HFFc6 (cell line): Measurements from ENCODE around the gene EDEM2. TPM values are rescaled to one million over a fixed set of nuclear protein-coding genes. Genes with fewer than 3 reads are reported as not detected.
"Not testable (repeated sequence)": the region's sequence is repeated elsewhere in the genome, so short reads cannot be mapped to it uniquely, and the experiment has no call there.

Experiments used
- DNase-seq: peaks from one replicate; pipeline ENCODE4 v3.0.0-alpha.2; 2018
- H3K27ac Mint-ChIP-seq: 2 replicates; pipeline ENCODE4 v1.8.0; 2020; ENCODE audit warnings: mild to moderate bottlenecking, mixed read lengths
- H3K27me3 Mint-ChIP-seq: 2 replicates; pipeline ENCODE4 v1.8.0; 2021; ENCODE audit warnings: mild to moderate bottlenecking, moderate library complexity, mixed read lengths; ENCODE audit not compliant: insufficient read depth
- H3K36me3 Mint-ChIP-seq: 2 replicates; pipeline ENCODE4 v1.8.0; 2021; ENCODE audit warnings: low read depth, mixed read lengths
- H3K4me1 Mint-ChIP-seq: 2 replicates; pipeline ENCODE4 v1.8.0; 2020; ENCODE audit warnings: low read depth, mixed read lengths
- H3K4me3 Mint-ChIP-seq: 2 replicates; pipeline ENCODE4 v1.8.0; 2020; ENCODE audit warnings: mild to moderate bottlenecking, moderate library complexity, mixed read lengths
- H3K9me3 Mint-ChIP-seq: 2 replicates; pipeline ENCODE4 v1.8.0; 2020; ENCODE audit warnings: mild to moderate bottlenecking, mixed read lengths
- long read RNA-seq: library from polyadenylated mRNA; unstranded; transcript quantifications from one replicate; pipeline ENCODE4 v2.0.0, GENCODE V29; 2019
- total RNA-seq, 6 experiments: library from RNA; stranded (reverse); fragmentation: NEBNext Ultra II Directional; extraction: Animal tissue kit (Norgen Biotek cat#: 25700); gene quantifications; 2 replicates in 1 of 6; 3 replicates in 5 of 6; pipeline ENCODE4 v1.2.3, GENCODE V29; 2021
- TF ChIP-seq, protein P1 (sequence below): fragments of 200-600 bp; sonication (generic); IDR thresholded peaks from 2 replicates; pipeline ENCODE4 v1.5.0; 2021; ENCODE audit warnings: antibody characterized with exemption, mild to moderate bottlenecking

Gene EDEM2, protein sequence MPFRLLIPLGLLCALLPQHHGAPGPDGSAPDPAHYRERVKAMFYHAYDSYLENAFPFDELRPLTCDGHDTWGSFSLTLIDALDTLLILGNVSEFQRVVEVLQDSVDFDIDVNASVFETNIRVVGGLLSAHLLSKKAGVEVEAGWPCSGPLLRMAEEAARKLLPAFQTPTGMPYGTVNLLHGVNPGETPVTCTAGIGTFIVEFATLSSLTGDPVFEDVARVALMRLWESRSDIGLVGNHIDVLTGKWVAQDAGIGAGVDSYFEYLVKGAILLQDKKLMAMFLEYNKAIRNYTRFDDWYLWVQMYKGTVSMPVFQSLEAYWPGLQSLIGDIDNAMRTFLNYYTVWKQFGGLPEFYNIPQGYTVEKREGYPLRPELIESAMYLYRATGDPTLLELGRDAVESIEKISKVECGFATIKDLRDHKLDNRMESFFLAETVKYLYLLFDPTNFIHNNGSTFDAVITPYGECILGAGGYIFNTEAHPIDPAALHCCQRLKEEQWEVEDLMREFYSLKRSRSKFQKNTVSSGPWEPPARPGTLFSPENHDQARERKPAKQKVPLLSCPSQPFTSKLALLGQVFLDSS
- 10 to 100 TPM; 29.5 to 33.3 (median 32.0) TPM for total RNA-seq
- long read RNA-seq, transcript EDEM2-202 (11 exons, 1,919 nt) = major isoform, 40 of 63 reads
- long read RNA-seq, partial matches to known transcripts = 4 of 63 reads
- long read RNA-seq, other reads (novel, unspliced or antisense) = 18 of 63 reads

DNA sequence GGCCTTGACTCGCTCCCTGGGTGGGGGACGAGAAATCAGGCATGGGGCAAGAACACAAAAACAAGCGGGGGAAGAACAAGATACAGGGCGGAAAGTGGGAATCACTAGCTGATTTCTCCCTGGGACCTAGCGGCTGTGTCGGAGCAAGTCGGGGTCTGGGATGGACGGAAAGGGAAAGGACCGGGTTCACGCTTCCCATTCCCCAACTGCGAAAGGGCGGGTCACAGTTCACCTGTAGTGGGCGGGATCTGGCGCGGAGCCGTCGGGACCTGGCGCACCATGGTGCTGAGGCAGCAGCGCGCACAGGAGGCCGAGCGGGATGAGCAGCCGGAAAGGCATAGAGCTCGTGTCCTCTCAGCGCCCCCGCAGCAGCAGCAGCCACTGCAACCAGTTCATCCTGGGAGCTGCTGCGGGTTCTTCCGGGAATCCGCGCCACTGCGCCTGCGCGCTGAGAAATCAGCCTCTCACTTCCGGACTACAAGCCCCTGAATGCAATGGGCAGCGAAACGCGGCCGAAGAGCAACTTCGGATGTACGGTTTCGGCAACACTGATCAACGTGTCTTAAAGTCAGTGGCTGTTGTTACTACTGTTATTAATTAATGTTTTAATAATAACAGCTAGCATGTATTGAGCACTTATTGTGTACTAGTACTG, at the start of gene EDEM2:
TSS of gene EDEM2 (minus strand) at position 417 of the 655 bp plus-strand sequence. CDS start at position 339, 78 bp downstream.
- DNase-seq = peak; percentile 96
- no peaks in the 10 kb centered on the region for H3K27me3 Mint-ChIP-seq
- H3K27ac Mint-ChIP-seq = peak within 1 kb of the TSS; percentile 95
- no peaks in the 10 kb centered on the region for H3K36me3 Mint-ChIP-seq
- peaks cover 40% of the 10 kb centered on the region for H3K4me1 Mint-ChIP-seq
- H3K9me3 Mint-ChIP-seq = no peaks in the 10 kb centered on the region
- H3K4me3 Mint-ChIP-seq = peak within 1 kb of the TSS; percentile 98
- TF ChIP-seq, protein P1, sequence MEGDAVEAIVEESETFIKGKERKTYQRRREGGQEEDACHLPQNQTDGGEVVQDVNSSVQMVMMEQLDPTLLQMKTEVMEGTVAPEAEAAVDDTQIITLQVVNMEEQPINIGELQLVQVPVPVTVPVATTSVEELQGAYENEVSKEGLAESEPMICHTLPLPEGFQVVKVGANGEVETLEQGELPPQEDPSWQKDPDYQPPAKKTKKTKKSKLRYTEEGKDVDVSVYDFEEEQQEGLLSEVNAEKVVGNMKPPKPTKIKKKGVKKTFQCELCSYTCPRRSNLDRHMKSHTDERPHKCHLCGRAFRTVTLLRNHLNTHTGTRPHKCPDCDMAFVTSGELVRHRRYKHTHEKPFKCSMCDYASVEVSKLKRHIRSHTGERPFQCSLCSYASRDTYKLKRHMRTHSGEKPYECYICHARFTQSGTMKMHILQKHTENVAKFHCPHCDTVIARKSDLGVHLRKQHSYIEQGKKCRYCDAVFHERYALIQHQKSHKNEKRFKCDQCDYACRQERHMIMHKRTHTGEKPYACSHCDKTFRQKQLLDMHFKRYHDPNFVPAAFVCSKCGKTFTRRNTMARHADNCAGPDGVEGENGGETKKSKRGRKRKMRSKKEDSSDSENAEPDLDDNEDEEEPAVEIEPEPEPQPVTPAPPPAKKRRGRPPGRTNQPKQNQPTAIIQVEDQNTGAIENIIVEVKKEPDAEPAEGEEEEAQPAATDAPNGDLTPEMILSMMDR = no peak

DNA sequence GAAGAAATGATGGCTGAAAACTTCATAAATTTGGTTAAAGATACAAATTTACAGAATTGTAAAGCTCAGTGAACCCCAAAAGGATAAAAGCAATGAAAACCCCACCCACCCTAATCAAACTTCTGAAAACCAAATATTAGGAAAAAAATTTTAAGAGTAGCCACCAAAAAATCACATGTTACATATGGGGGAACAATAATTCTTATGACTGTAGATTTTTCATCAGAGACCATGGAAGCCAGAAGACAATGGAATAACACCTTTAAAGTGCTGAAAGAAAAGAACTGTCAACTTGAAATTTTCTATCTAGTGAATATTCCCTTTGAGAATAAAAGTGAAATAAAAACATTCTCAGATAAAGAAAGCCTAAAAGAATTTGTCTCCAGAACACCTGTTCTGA, 49.2 kb upstream of the EDEM2 start:
- H3K27ac Mint-ChIP-seq = no peak overlapping the region
- no peaks in the 10 kb centered on the region for H3K27me3 Mint-ChIP-seq
- H3K9me3 Mint-ChIP-seq = peaks cover 46% of the 10 kb centered on the region
- peaks cover 30% of the 10 kb centered on the region for H3K4me1 Mint-ChIP-seq
- H3K4me3 Mint-ChIP-seq = no peak overlapping the region
- H3K36me3 Mint-ChIP-seq = peaks cover 28% of the 10 kb centered on the region
- TF ChIP-seq, protein P1 = no peak
- DNase-seq = no peak

DNA sequence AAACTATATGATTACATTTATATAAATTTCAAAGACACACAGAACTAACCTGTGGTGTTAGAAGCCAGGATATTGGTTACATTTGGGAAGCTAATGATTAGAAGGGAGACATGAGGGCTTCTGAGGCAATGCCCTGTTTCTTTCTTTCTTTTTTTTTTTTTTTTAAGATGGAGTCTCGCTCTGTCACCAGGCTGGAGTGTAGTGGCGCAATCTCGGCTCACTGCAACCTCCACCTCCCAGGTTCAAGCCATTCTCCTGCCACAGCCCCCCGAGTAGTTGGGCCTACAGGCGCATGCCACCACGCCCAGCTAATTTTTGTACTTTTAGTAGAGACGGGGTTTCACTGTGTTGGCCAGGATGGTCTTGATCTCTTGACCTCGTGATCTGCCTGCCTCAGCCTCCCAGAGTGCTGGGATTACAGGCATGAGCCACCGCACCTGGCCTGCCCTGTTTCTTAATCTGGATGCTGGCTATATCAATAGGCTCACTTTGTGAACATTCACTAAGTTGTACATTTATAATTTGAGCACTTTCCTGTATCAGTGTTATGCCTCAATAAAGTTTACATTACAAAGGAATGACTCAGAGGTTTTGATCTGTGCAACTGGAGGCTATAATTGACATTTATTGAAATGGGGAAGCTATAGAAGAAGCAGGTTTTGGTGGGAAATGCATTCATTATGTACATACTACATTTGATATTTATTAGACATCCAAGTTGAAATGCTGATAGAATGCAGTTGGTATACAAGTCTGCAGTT, 46.1 kb upstream of the EDEM2 start:
- not testable (repeated sequence) for H3K27me3 Mint-ChIP-seq

DNA sequence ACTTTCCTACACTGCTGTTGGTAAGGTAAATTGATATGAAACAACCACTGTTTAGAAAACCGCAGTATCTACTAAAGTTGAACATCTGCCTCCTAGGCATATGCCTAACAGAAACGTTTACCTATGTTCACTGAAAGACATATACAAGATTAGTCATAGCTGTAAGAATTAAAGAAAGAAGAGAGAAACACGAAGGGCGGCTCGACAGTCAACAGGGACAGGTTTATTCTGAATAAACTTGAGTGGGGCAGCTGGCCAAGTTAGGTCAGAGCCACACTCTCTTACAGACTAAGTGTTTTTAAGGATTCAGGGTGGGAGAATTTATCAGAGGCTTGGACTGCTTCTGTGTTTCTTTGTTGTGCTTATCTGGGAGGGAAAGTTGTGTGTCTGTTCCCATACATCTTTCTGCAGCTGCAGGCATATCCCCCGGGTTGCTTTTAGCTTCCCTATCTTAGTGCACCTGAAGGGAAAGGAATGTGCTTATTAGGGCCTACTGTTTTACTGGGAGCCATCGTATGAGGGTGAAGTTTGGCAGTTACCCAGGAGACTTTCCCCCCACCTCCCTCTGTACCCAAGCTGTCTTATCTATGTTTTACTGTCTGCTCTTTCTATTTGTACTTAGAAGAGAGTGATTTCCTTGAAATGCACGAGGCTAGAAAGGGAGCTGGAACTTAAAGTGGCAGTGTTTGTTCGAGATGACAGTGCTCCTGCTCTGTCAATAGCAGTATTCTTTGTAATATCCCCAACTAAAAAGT, 45.2 kb upstream of the EDEM2 start:
- Mint-ChIP-seq H3K36me3 (peaks cover 19% of the 10 kb centered on the region), H3K27me3 (no peaks in the 10 kb centered on the region; the same call in none of the 2 replicates), H3K4me3 (no peak overlapping the region), H3K9me3 (peaks cover 22% of the 10 kb centered on the region), H3K4me1 (peaks cover 13% of the 10 kb centered on the region), H3K27ac (no peak overlapping the region)
- no peak for DNase-seq
- TF ChIP-seq, protein P1 = no peak

More for the DNA sequence above, 46.1 kb upstream of the EDEM2 start:
- H3K27ac Mint-ChIP-seq, H3K4me1 Mint-ChIP-seq, DNase-seq, H3K4me3 Mint-ChIP-seq: not testable (repeated sequence)
- Mint-ChIP-seq H3K36me3 (peaks cover 20% of the 10 kb centered on the region), H3K9me3 (peaks cover 31% of the 10 kb centered on the region)

DNA sequence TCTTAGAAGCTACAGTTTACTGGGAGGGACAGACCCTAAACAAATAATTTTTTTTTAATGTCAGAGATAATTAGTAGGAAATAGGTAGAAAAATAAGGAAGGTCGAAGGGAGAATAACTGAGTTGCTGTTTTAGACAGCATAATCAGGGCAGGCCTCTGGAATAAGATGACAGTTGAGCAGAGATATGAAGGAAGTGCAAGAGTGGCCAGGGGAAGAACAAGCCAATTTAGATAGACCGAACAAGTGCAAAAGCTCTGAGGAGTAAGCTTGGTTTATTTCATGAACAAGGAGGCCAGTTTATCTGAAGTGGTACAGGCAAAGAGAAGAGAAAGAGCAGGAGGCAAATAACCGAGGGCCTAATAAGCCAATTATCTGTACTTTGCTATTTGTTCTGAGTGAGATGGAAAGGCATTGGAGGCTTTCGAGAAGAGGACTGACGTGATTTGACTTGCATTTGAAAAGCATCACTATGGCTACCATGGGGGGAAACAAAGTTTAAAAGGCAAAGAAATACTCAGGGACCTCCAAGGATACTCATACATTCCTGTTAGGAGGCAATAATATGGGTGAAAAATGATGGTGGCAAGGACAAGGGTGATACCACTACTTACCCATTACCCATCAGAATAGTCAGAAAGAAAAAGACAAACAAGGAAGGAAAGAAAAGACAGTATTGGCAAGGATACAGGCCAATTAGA, 44.4 kb upstream of the EDEM2 start:
- Mint-ChIP-seq H3K27ac (no peak overlapping the region), H3K9me3 (peaks cover 15% of the 10 kb centered on the region)

More for the DNA sequence above, 44.4 kb upstream of the EDEM2 start:
- no peak for DNase-seq
- TF ChIP-seq, protein P1 = no peak
- Mint-ChIP-seq H3K4me3 (no peak overlapping the region), H3K27me3 (no peaks in the 10 kb centered on the region; the same call in none of the 2 replicates), H3K4me1 (peaks cover 13% of the 10 kb centered on the region), H3K36me3 (peaks cover 13% of the 10 kb centered on the region)
